ENCODE results near the gene CDH15. TPM values are rescaled to one million over a fixed set of nuclear protein-coding genes. Genes with fewer than 3 reads are reported as not detected.

CDH15 gene
- total and polyA plus RNA-seq, 9 of the 15 experiments (the other 6 are each of a cell fraction or from before 2014, with no cell fraction given), result 0.07 to 0.18 TPM; not detected in 7

- Histone ChIP-seq H3K9me3 (replicated peaks; ENCODE audit: control insufficient read depth, insufficient read depth, low read depth, low read length) (peaks cover 5% of the 10 kb centered on the region), H3K4me2 (ENCODE audit: insufficient read depth, low read length) (no peak overlapping the region), H3K27me3 (ENCODE audit: control insufficient read depth in 2 of 2, insufficient read depth in 2 of 2, low read length in 2 of 2) (no peaks in the 10 kb centered on the region), H3K4me3 (no peak overlapping the region), H4K20me1 (replicated peaks; ENCODE audit: control insufficient read depth, insufficient read depth, low read length) (no peaks in the 10 kb centered on the region), H3K79me2 (ENCODE audit: control insufficient read depth, insufficient read depth, low read length) (no peaks in the 10 kb centered on the region), H2AFZ (ENCODE audit: low read depth, low read length) (no peak overlapping the region), H3K36me3 (ENCODE audit: control insufficient read depth, insufficient read depth, low read length) (peaks cover 57% of the 10 kb centered on the region; the same call in 2 of the 3 replicates), H3K9ac (ENCODE audit: insufficient read depth in 1 of 2, low read depth in 2 of 2, low read length in 2 of 2) (peak overlapping the region in 1 of 2 experiments; percentile 13; a peak in 1 of 4 replicates), H3K4me1 (replicated peaks in 1 of 2; ENCODE audit: control insufficient read depth in 2 of 2, insufficient read depth in 2 of 2, low read length in 2 of 2) (peaks cover 0 to 14% of the 10 kb centered on the region in 2 experiments; a peak in 2 of 5 replicates), H3K27ac (ENCODE audit: extremely low read depth, low read depth, low read length) (no peak overlapping the region), H3K9me1 (ENCODE audit: control insufficient read depth, insufficient read depth, low read length) (no peaks in the 10 kb centered on the region)
- intact Hi-C loops (cut with micrococcal nuclease) (no loop called here), in situ Hi-C loops (cut with MboI) (no loop called here)
- no TSS peak for BruUV-seq (replicated peaks)
- CTCF ChIA-PET (ENCODE audit: low intra/inter-chr PET ratio), result no interaction called here
- WGBS (ENCODE audit: insufficient coverage, low coverage, missing lambda C conversion rate), result 96% methylated on average over 21 of the region's 25 CpGs
- FAIRE-seq (no peak), DNase-seq (ENCODE audit: extremely low read depth in 1 of 4, low spot score in 3 of 4) (no peak), ATAC-seq (no peak)
- POLR2A ChIA-PET, result no interaction called here
- TF ChIP-seq FOS (IDR thresholded peaks at IDR 0.05; ENCODE audit: extremely low read depth, insufficient read length) (no peak), CCAR2 (IDR thresholded peaks at IDR 0.05; ENCODE audit: low read depth, low read length) (no peak), BDP1 (IDR thresholded peaks at IDR 0.05; ENCODE audit: insufficient read depth, insufficient read length) (no peak), CHD2 (IDR thresholded peaks at IDR 0.05; ENCODE audit: low read depth, low read length) (no peak), ZNF830 (CRISPR knock-in tag; IDR thresholded peaks at IDR 0.05) (no peak), ZNF398 (CRISPR knock-in tag; IDR thresholded peaks at IDR 0.05) (no peak), TARDBP (IDR thresholded peaks at IDR 0.05) (no peak), ZNF511 (CRISPR knock-in tag; IDR thresholded peaks at IDR 0.05) (no peak)
These were observed 26.0 kb upstream of the CDH15 start for GRCh38 chr16:89145406-89146161.

All from K562 (cell line).